Activated CD4-positive, alpha-beta T cell treated with anti-CD3 and anti-CD28 coated beads for 24 hours (primary cell): ENCODE results near the gene GUCY1A2.

Source experiments
- DNase-seq, 2 donors: peaks; one replicate each; pipeline ENCODE4 v3.0.0-alpha.2; 2020; ENCODE audit warnings: low read depth in 2 of 2

Gene GUCY1A2

GRCh38 chr11:106656646-106657045 is 361.6 kb downstream of the GUCY1A2 start:
- no peak for DNase-seq

DNA sequence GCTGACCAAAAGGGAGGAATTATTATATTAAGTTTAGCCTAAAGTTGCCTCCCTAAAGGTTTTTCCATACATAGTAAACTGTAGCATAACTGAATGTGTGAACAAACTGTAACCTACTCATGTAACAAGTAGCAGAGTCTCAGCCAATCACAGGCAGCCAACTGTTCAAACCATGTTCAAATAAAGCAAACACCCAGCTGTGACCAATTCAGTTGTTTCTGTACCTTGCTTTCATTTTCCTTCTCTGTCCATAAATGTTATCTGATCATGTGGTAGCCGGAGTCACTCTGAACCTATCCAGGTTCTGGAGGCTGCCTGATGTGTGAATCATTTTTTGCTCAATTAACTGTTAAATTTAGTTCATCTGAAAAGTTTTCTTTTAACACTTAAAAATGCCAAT is 373.5 kb downstream of the GUCY1A2 start:
- no peak for DNase-seq

GRCh38 chr11:106642331-106642730 is 375.9 kb downstream of the GUCY1A2 start:
- no peak for DNase-seq

- no peak for DNase-seq
Observed at GRCh38 chr11:106632283-106632682, 386.0 kb downstream of the GUCY1A2 start.

DNA sequence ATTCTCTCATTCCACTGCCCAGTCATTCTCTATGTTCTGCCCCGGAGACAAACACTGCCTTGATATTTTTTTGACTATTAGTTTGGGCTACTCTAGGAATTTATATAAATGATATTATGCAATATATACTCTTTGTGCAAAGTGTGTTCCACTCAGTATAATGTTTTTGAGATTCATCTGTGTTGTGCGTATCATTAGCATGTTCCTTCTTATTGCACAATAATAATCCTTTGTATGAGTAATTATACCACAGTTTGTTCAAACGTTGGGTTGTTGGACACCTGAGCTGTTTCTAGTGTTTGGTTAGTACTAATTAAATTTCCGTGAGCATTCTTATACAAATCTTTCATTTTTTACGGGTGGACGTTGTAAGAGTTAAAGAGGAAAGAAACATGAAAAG is 390.6 kb downstream of the GUCY1A2 start:
- DNase-seq, result no peak

GRCh38 chr11:106625566-106625965 is 392.7 kb downstream of the GUCY1A2 start:
- no peak for DNase-seq

DNA sequence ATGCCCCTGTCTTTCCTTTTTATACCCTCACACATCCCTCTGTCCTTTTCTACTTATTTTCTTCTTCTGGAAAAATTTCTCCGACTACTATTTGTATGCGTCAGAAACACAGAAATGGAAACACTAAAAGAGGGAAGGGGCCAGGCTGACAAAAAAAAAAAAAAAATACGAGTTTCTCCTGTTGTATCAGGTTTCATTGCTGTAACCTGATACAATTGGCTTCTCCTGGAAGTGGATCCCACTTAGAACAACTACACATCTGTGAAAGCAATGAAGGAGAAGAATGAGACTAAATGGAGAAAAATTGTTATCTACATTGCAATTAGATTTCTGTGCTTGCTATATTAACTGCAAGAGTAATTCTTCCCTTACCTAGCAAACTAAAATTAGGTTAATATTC is 393.9 kb downstream of the GUCY1A2 start:
- DNase-seq, result no peak
